ENCODE results near the gene MACROD1. TPM values are rescaled to one million over a fixed set of nuclear protein-coding genes. Genes with fewer than 3 reads are reported as not detected.
"Not testable (repeated sequence)": the region's sequence is repeated elsewhere in the genome, so short reads cannot be mapped to it uniquely, and the experiment has no call there.

The MACROD1 gene
- total and polyA plus RNA-seq, 4 donors = 10.6 to 31.6 (median 23.9) TPM

GRCh38 chr11:64053699-64054098, 112.2 kb downstream of the MACROD1 start:
- DNase-seq (ENCODE audit: low read depth in 4 of 6, low spot score in 6 of 6) = no peak
- H3K27me3 ChIP-seq (ENCODE audit: control insufficient read depth, insufficient read depth, low read length) = no peaks in the 10 kb centered on the region
- H3K36me3 ChIP-seq (ENCODE audit: control insufficient read depth, insufficient read depth, low read length) = peaks cover 21% of the 10 kb centered on the region
- H3K9me3 ChIP-seq (ENCODE audit: control insufficient read depth, insufficient read depth, low read length) = no peaks in the 10 kb centered on the region
- H3K27ac ChIP-seq (ENCODE audit: low read depth, low read length) = no peak overlapping the region
- H3K4me3 ChIP-seq (ENCODE audit: low read depth, low read length) = no peak overlapping the region
- peaks cover 98% of the 10 kb centered on the region for H3K4me1 ChIP-seq (ENCODE audit: control insufficient read depth, insufficient read depth, low read length)
- WGBS (ENCODE audit: insufficient coverage) = 39% methylated on average over 12 of the region's 15 CpGs

- no peak overlapping the region for H3K27ac ChIP-seq (ENCODE audit: low read depth, low read length)
- peaks cover 98% of the 10 kb centered on the region for H3K4me1 ChIP-seq (ENCODE audit: control insufficient read depth, insufficient read depth, low read length)
- WGBS (ENCODE audit: insufficient coverage) = 73% methylated on average over 8 of the region's 11 CpGs
- no peak for DNase-seq (ENCODE audit: low read depth in 4 of 6, low spot score in 6 of 6)
- no peak overlapping the region for H3K4me3 ChIP-seq (ENCODE audit: low read depth, low read length)
- H3K27me3 ChIP-seq (ENCODE audit: control insufficient read depth, insufficient read depth, low read length) = no peaks in the 10 kb centered on the region
- H3K9me3 ChIP-seq (ENCODE audit: control insufficient read depth, insufficient read depth, low read length) = no peaks in the 10 kb centered on the region
- H3K36me3 ChIP-seq (ENCODE audit: control insufficient read depth, insufficient read depth, low read length) = peaks cover 22% of the 10 kb centered on the region
Measured at GRCh38 chr11:64052938-64053622, 112.8 kb downstream of the MACROD1 start.

- H3K4me3 ChIP-seq (ENCODE audit: low read depth, low read length) = no peak overlapping the region
- peaks cover 100% of the 10 kb centered on the region for H3K4me1 ChIP-seq (ENCODE audit: control insufficient read depth, insufficient read depth, low read length)
- H3K27me3 ChIP-seq (ENCODE audit: control insufficient read depth, insufficient read depth, low read length) = no peaks in the 10 kb centered on the region
- H3K27ac ChIP-seq (ENCODE audit: low read depth, low read length) = no peak overlapping the region
- WGBS (ENCODE audit: insufficient coverage) = 100% methylated on average over 1 of the region's 2 CpGs
- no peaks in the 10 kb centered on the region for H3K9me3 ChIP-seq (ENCODE audit: control insufficient read depth, insufficient read depth, low read length)
- peaks cover 22% of the 10 kb centered on the region for H3K36me3 ChIP-seq (ENCODE audit: control insufficient read depth, insufficient read depth, low read length)
- DNase-seq (ENCODE audit: low read depth in 4 of 6, low spot score in 6 of 6) = no peak
Measured at GRCh38 chr11:64052436-64052835, 113.5 kb downstream of the MACROD1 start.

GRCh38 chr11:64051297-64051696, 114.6 kb downstream of the MACROD1 start:
- WGBS (ENCODE audit: insufficient coverage) = 73% methylated on average over 19 of the region's 19 CpGs
- Histone ChIP-seq H3K9me3 (ENCODE audit: control insufficient read depth, insufficient read depth, low read length) (no peaks in the 10 kb centered on the region), H3K36me3 (ENCODE audit: control insufficient read depth, insufficient read depth, low read length) (peaks cover 18% of the 10 kb centered on the region), H3K4me1 (ENCODE audit: control insufficient read depth, insufficient read depth, low read length) (peaks cover 100% of the 10 kb centered on the region), H3K27ac (ENCODE audit: low read depth, low read length) (no peak overlapping the region), H3K4me3 (ENCODE audit: low read depth, low read length) (no peak overlapping the region), H3K27me3 (ENCODE audit: control insufficient read depth, insufficient read depth, low read length) (no peaks in the 10 kb centered on the region)
- no peak for DNase-seq (ENCODE audit: low read depth in 4 of 6, low spot score in 6 of 6)

- H3K4me3 ChIP-seq (ENCODE audit: low read depth, low read length) = no peak overlapping the region
- peaks cover 100% of the 10 kb centered on the region for H3K4me1 ChIP-seq (ENCODE audit: control insufficient read depth, insufficient read depth, low read length)
- no peaks in the 10 kb centered on the region for H3K27me3 ChIP-seq (ENCODE audit: control insufficient read depth, insufficient read depth, low read length)
- no peaks in the 10 kb centered on the region for H3K9me3 ChIP-seq (ENCODE audit: control insufficient read depth, insufficient read depth, low read length)
- 89% methylated on average over 6 of the region's 8 CpGs for whole genome bisulfite sequencing (ENCODE audit: insufficient coverage)
- no peak overlapping the region for H3K27ac ChIP-seq (ENCODE audit: low read depth, low read length)
- DNase-seq (ENCODE audit: low read depth in 4 of 6, low spot score in 6 of 6) = no peak
- peaks cover 13% of the 10 kb centered on the region for H3K36me3 ChIP-seq (ENCODE audit: control insufficient read depth, insufficient read depth, low read length)
Measured at GRCh38 chr11:64049509-64049908, 116.4 kb downstream of the MACROD1 start.

- H3K27ac ChIP-seq (ENCODE audit: low read depth, low read length) = peak overlapping the region; percentile 88
- WGBS (ENCODE audit: insufficient coverage) = 40% methylated on average over 18 of the region's 19 CpGs
- no peaks in the 10 kb centered on the region for H3K9me3 ChIP-seq (ENCODE audit: control insufficient read depth, insufficient read depth, low read length)
- no peaks in the 10 kb centered on the region for H3K27me3 ChIP-seq (ENCODE audit: control insufficient read depth, insufficient read depth, low read length)
- peak in 2 of 6 donors; percentile 74 to 90 for DNase-seq (ENCODE audit: low read depth in 4 of 6, low spot score in 6 of 6)
- peaks cover 98% of the 10 kb centered on the region for H3K4me1 ChIP-seq (ENCODE audit: control insufficient read depth, insufficient read depth, low read length)
- peaks cover 13% of the 10 kb centered on the region for H3K36me3 ChIP-seq (ENCODE audit: control insufficient read depth, insufficient read depth, low read length)
- no peak overlapping the region for H3K4me3 ChIP-seq (ENCODE audit: low read depth, low read length)
Measured at GRCh38 chr11:64048042-64048854, 117.7 kb downstream of the MACROD1 start.

GRCh38 chr11:64047373-64047772, 118.5 kb downstream of the MACROD1 start:
- not testable (repeated sequence) for H3K27me3 ChIP-seq (ENCODE audit: control insufficient read depth, insufficient read depth, low read length); H3K4me3 ChIP-seq (ENCODE audit: low read depth, low read length); DNase-seq (ENCODE audit: low read depth in 4 of 6, low spot score in 6 of 6); H3K9me3 ChIP-seq (ENCODE audit: control insufficient read depth, insufficient read depth, low read length)
- Histone ChIP-seq H3K27ac (ENCODE audit: low read depth, low read length) (peak overlapping the region; percentile 64), H3K36me3 (ENCODE audit: control insufficient read depth, insufficient read depth, low read length) (peaks cover 14% of the 10 kb centered on the region), H3K4me1 (ENCODE audit: control insufficient read depth, insufficient read depth, low read length) (peaks cover 98% of the 10 kb centered on the region)
- WGBS (ENCODE audit: insufficient coverage) = no CpG with 5 or more reads among the region's 8 CpGs

GRCh38 chr11:64045700-64046099, 120.2 kb downstream of the MACROD1 start:
- Histone ChIP-seq H3K4me3 (ENCODE audit: low read depth, low read length) (no peak overlapping the region), H3K4me1 (ENCODE audit: control insufficient read depth, insufficient read depth, low read length) (peaks cover 98% of the 10 kb centered on the region), H3K27ac (ENCODE audit: low read depth, low read length) (peak overlapping the region; percentile 64), H3K27me3 (ENCODE audit: control insufficient read depth, insufficient read depth, low read length) (no peaks in the 10 kb centered on the region), H3K9me3 (ENCODE audit: control insufficient read depth, insufficient read depth, low read length) (no peaks in the 10 kb centered on the region), H3K36me3 (ENCODE audit: control insufficient read depth, insufficient read depth, low read length) (peaks cover 19% of the 10 kb centered on the region)
- 83% methylated on average over 2 of the region's 2 CpGs for WGBS (ENCODE audit: insufficient coverage)
- no peak for DNase-seq (ENCODE audit: low read depth in 4 of 6, low spot score in 6 of 6)

- Histone ChIP-seq H3K4me1 (ENCODE audit: control insufficient read depth, insufficient read depth, low read length) (peaks cover 98% of the 10 kb centered on the region), H3K27me3 (ENCODE audit: control insufficient read depth, insufficient read depth, low read length) (no peaks in the 10 kb centered on the region), H3K36me3 (ENCODE audit: control insufficient read depth, insufficient read depth, low read length) (peaks cover 17% of the 10 kb centered on the region), H3K9me3 (ENCODE audit: control insufficient read depth, insufficient read depth, low read length) (no peaks in the 10 kb centered on the region), H3K4me3 (ENCODE audit: low read depth, low read length) (no peak overlapping the region), H3K27ac (ENCODE audit: low read depth, low read length) (peak overlapping the region; percentile 58)
- WGBS (ENCODE audit: insufficient coverage) = 25% methylated on average over 14 of the region's 18 CpGs
- peak in 2 of 6 donors; percentile 66 to 67 for DNase-seq (ENCODE audit: low read depth in 4 of 6, low spot score in 6 of 6)
Measured at GRCh38 chr11:64044730-64045393, 121.1 kb downstream of the MACROD1 start.

Measured in spinal cord (tissue), 10 donors.